Heart right ventricle (tissue), 16 donors: Measurements from ENCODE around the gene CAPN5. TPM values are rescaled to one million over a fixed set of nuclear protein-coding genes. Genes with fewer than 3 reads are reported as not detected.

Experiments used
- ATAC-seq, 8 donors: fragments of 200-7000 bp; cut with Tn5 transposase; one replicate each; pipeline ENCODE4 v1.9.1; 2020; ENCODE audit warnings: mild to moderate bottlenecking in 8 of 8, moderate library complexity in 8 of 8, moderate number of reproducible peaks in 1 of 8
- DNase-seq, 2 donors: peaks; one replicate each; pipeline ENCODE4 v3.0.0-alpha.2; 2020
- H3K27ac ChIP-seq, 10 donors: fragments of 200-600 bp; sonication (generic) in 2 of 10; one replicate each; pipeline versions ENCODE4 v1.5.0 to v1.8.0; 2020 to 2022; ENCODE audit warnings: mild to moderate bottlenecking in 3 of 10
- H3K27me3 ChIP-seq, 7 donors: fragments of 200-600 bp; one replicate each; pipeline ENCODE4 v1.8.0; 2021 to 2022; ENCODE audit warnings: mild to moderate bottlenecking in 2 of 7
- H3K36me3 ChIP-seq, 9 donors: fragments of 200-600 bp; sonication (generic) in 1 of 9; one replicate each; pipeline versions ENCODE4 v1.5.0 to v1.8.0; 2020 to 2022; ENCODE audit warnings: mild to moderate bottlenecking in 2 of 9
- H3K4me1 ChIP-seq, 9 donors: fragments of 200-600 bp; sonication (generic) in 1 of 9; one replicate each; pipeline versions ENCODE4 v1.5.0 to v1.8.0; 2020 to 2022; ENCODE audit warnings: mild to moderate bottlenecking in 4 of 9
- H3K4me3 ChIP-seq, 10 donors: fragments of 200-600 bp; sonication (generic) in 2 of 10; one replicate each; pipeline versions ENCODE4 v1.5.0 to v1.8.0; 2020 to 2022; ENCODE audit warnings: mild to moderate bottlenecking in 7 of 10, moderate library complexity in 2 of 10
- H3K9me3 ChIP-seq, 11 donors: fragments of 200-600 bp in 10 of 11; sonication (generic) in 2 of 11; one replicate each; pipeline versions ENCODE4 v1.5.0 to v1.8.0; 2013 to 2022; ENCODE audit warnings: mild to moderate bottlenecking in 2 of 11, control low read depth in 1 of 11, moderate library complexity in 1 of 11
- CTCF ChIP-seq, 9 donors: fragments of 200-600 bp; sonication (generic) in 2 of 9; IDR thresholded peaks; one replicate each; pipeline versions ENCODE4 v1.5.0 to v1.8.0; 2021 to 2022; ENCODE audit warnings: antibody characterized with exemption in 9 of 9, mild to moderate bottlenecking in 5 of 9, moderate library complexity in 1 of 9
- whole genome bisulfite sequencing, 2 donors: extraction: QIAGEN DNeasy Blood & Tissue Kit; methylation state at CpG; one replicate each; pipeline ENCODE4 v1.1.7; 2013; ENCODE audit warnings: inconsistent platforms in 1 of 2; 5-methylcytosine and 5-hydroxymethylcytosine counted together
- intact Hi-C, 10 donors: fragments of 100-400 bp; cut with DNase I; formaldehyde crosslinking; loops; one replicate each; pipeline versions ENCODE4 v1.11.1 to v1.14.2; 2022
- polyA plus RNA-seq, 2 donors: library from polyadenylated mRNA; stranded (reverse); fragments of 200-250 nt; gene quantifications; one replicate each; pipeline ENCODE4 v1.2.3, GENCODE V29; 2013
- total RNA-seq, 10 donors: library from RNA; stranded (reverse); fragmentation: NEBNext Ultra II Directional in 3 of 10; extraction: Animal tissue kit (Norgen Biotek cat#: 25700) in 3 of 10; gene quantifications; one replicate each; pipeline versions ENCODE4 v1.2.1 to v1.2.4, GENCODE V29; 2021 to 2023
- donor health status: Arrhythmogenic right ventricular cardiomyopathy.
- donor health status: ischemic (EF 13 %, LVEDD 7.1; RV severe dilation, severe dysfunction).
- donor health status: healthy with polysubstance abuse.
- donor health status: DM: no; HTN: yes; CAD: no.
- donor health status: DM: no; HTN: no; CAD: no.
- donor health status: ischemic (EF 25% LVEDD 6.9; RV normal size, moderate dysfunction).
- donor health status: ischemic (EF 25% LVEDD 5.7; RV mildly dilated, moderate dysfunction).
- donor health status: healthy.
- donor health status: DM: yes; HTN: yes; CAD: no.
- donor health status: Ischemic cardiomyopathy.
- donor health status: ischemic (EF 35%, LVEDD 5.7; RV mildly dilated, moderate dysfunction).
- donor health status: nonischemic (EF 11% LVEDD 7.7; RV severe dilation, severe dysfunction).
- donor health status: DM: yes; HTN: yes; CAD: no.
- donor health status: PGD.
- donor health status: ischemic (EF 29% LVEDD 5.4; RV normal size, mild dysfunction).
- donor health status: nonischemic (EF 23%, LVEDD 6.1; RV moderate dilation, normal function).

CAPN5 gene
- total and polyA plus RNA-seq, 12 donors = 1.8 to 3.6 (median 2.6) TPM

GRCh38 chr11:77086521-77087472 is 20.0 kb downstream of the CAPN5 start:
- no peak for DNase-seq
- H3K27ac ChIP-seq = peak overlapping the region in 2 of 10 donors; percentile 1 to 34
- no peaks in the 10 kb centered on the region for H3K9me3 ChIP-seq
- no peak overlapping the region for H3K4me3 ChIP-seq
- H3K4me1 ChIP-seq = peaks cover 9 to 28% (median 15%) of the 10 kb centered on the region in 9 donors
- H3K27me3 ChIP-seq = no peaks in the 10 kb centered on the region
- no peak for TF ChIP-seq CTCF (IDR thresholded peaks at IDR 0.05)
- H3K36me3 ChIP-seq = peaks cover 0 to 6% (median 0%) of the 10 kb centered on the region in 9 donors
- peak in 2 of 8 donors; percentile 25 to 30 for ATAC-seq
- intact Hi-C loops = loop anchor here in 3 of 10 donors (5.0 to 10.0 kb wide), 4 partner anchors 39 to 362 kb away; no protein-coding TSS in a partner anchor
- whole genome bisulfite sequencing, 2 donors = 85% methylated on average over 23 of the region's 23 CpGs

- H3K36me3 ChIP-seq = peaks cover 0 to 6% (median 0%) of the 10 kb centered on the region in 9 donors
- no peak for TF ChIP-seq CTCF (IDR thresholded peaks at IDR 0.05)
- peaks cover 5 to 20% (median 7%) of the 10 kb centered on the region in 9 donors for H3K4me1 ChIP-seq
- H3K27ac ChIP-seq = no peak overlapping the region
- intact Hi-C loops = loop anchor here in 3 of 10 donors (5.0 to 10.0 kb wide), 4 partner anchors 40 to 363 kb away; no protein-coding TSS in a partner anchor
- no peaks in the 10 kb centered on the region for H3K27me3 ChIP-seq
- WGBS, 2 donors = 93% methylated on average over 9 of the region's 9 CpGs
- no peak for DNase-seq
- ATAC-seq = no peak
- H3K9me3 ChIP-seq = no peaks in the 10 kb centered on the region
- no peak overlapping the region for H3K4me3 ChIP-seq
Measured at GRCh38 chr11:77087723-77088225, 21.0 kb downstream of the CAPN5 start.

- Histone ChIP-seq H3K27ac (no peak overlapping the region), H3K4me1 (peaks cover 0 to 13% (median under 1%) of the 10 kb centered on the region in 9 donors), H3K4me3 (no peak overlapping the region), H3K9me3 (no peaks in the 10 kb centered on the region), H3K36me3 (peaks cover 0 to 6% (median 0%) of the 10 kb centered on the region in 9 donors), H3K27me3 (no peaks in the 10 kb centered on the region)
- no peak for ATAC-seq
- intact Hi-C loops = loop anchor here in 3 of 10 donors (5.0 to 10.0 kb wide), 4 partner anchors 41 to 364 kb away; no protein-coding TSS in a partner anchor
- WGBS, 2 donors = 79 to 81% methylated on average over 11 of the region's 11 CpGs
- no peak for TF ChIP-seq CTCF (IDR thresholded peaks at IDR 0.05)
- no peak for DNase-seq
Measured at GRCh38 chr11:77088236-77089003, 21.6 kb downstream of the CAPN5 start.
